T-cell (primary cell): ENCODE measurements around the gene TIE1. TPM values are rescaled to one million over a fixed set of nuclear protein-coding genes. Genes with fewer than 3 reads are reported as not detected.

Experiments used
- ATAC-seq, 4 experiments: fragments of 200-7000 bp in 3 of 4; fragments of 150-1000 bp in 1 of 4; cut with Tn5 transposase; replicated peaks in 1 of 4; 1 replicate in 3 of 4; 2 replicates in 1 of 4; pipeline ENCODE4 v1.10.0; 2021; ENCODE audit warnings: moderate library complexity in 3 of 4, mild to moderate bottlenecking in 2 of 4, moderate number of reproducible peaks in 1 of 4
- CTCF ChIA-PET, 2 donors: fragments of 300-600 bp; sonication (Branson Sonifier 250); formaldehyde crosslinking; loops; one replicate each; lab custom pipeline; 2022; ENCODE audit warnings: antibody characterized with exemption in 2 of 2; lab: Charles Lee
- POLR2A ChIA-PET, 2 donors: fragments of 300-600 bp; sonication (Branson Sonifier 250); formaldehyde crosslinking; loops; one replicate each; lab custom pipeline; 2022; ENCODE audit warnings: antibody characterized with exemption in 2 of 2; lab: Charles Lee
- DNase-seq, 35 experiments: peaks; one replicate each; pipeline versions ENCODE4 v3.0.0 to v3.0.0-alpha.2; 2013 to 2023
- H3K27ac ChIP-seq: one replicate; pipeline ENCODE4 v1.5.1; 2013; ENCODE audit warnings: low read length
- H3K27me3 ChIP-seq, 2 experiments: replicated peaks in 1 of 2; 1 replicate in 1 of 2; 2 replicates in 1 of 2; pipeline versions ENCODE4 v1.6.1 to v1.7.0; 2013; ENCODE audit warnings: low read length in 1 of 2, mixed read lengths in 1 of 2; ENCODE audit not compliant: control insufficient read depth in 2 of 2, insufficient read depth in 2 of 2; ENCODE audit errors: extremely low read depth in 1 of 2
- H3K36me3 ChIP-seq, 2 donors: 1 replicate in 1 of 2; 2 replicates in 1 of 2; pipeline versions ENCODE4 v1.6.1 to v1.7.0; 2013; ENCODE audit warnings: low read length in 1 of 2; ENCODE audit not compliant: control insufficient read depth in 2 of 2, insufficient read depth in 1 of 2; ENCODE audit errors: extremely low read depth in 1 of 2
- H3K4me1 ChIP-seq, 2 experiments: 1 replicate in 1 of 2; 2 replicates in 1 of 2; pipeline versions ENCODE4 v1.6.1 to v1.7.0; 2013; ENCODE audit warnings: low read length in 2 of 2, mixed read lengths in 1 of 2; ENCODE audit not compliant: insufficient read depth in 2 of 2, control insufficient read depth in 1 of 2; ENCODE audit errors: extremely low read depth in 1 of 2
- H3K4me3 ChIP-seq, 2 donors: 1 replicate in 1 of 2; 2 replicates in 1 of 2; pipeline versions ENCODE4 v1.5.1 to v1.7.0; 2013; ENCODE audit warnings: mild to moderate bottlenecking in 2 of 2, low read length in 1 of 2, moderate library complexity in 1 of 2; ENCODE audit not compliant: control insufficient read depth in 1 of 2; ENCODE audit errors: extremely low read depth in 1 of 2
- H3K9me3 ChIP-seq: 2 replicates; pipeline ENCODE4 v1.7.0; 2013
- H3K27ac Mint-ChIP-seq, 2 donors: one replicate each; pipeline ENCODE4 v1.8.0; 2020 to 2021; ENCODE audit warnings: mild to moderate bottlenecking in 2 of 2, mixed read lengths in 2 of 2
- H3K27me3 Mint-ChIP-seq, 2 donors: one replicate each; pipeline ENCODE4 v1.8.0; 2021 to 2022; ENCODE audit warnings: mixed read lengths in 2 of 2
- H3K36me3 Mint-ChIP-seq: one replicate; pipeline ENCODE4 v1.8.0; 2021; ENCODE audit warnings: mixed read lengths
- H3K4me1 Mint-ChIP-seq, 3 donors: one replicate each; pipeline ENCODE4 v1.8.0; 2020 to 2022; ENCODE audit warnings: mixed read lengths in 3 of 3, mild to moderate bottlenecking in 1 of 3
- H3K4me3 Mint-ChIP-seq, 3 donors: one replicate each; pipeline ENCODE4 v1.8.0; 2020 to 2022; ENCODE audit warnings: mild to moderate bottlenecking in 3 of 3, mixed read lengths in 3 of 3, moderate library complexity in 3 of 3
- H3K9me3 Mint-ChIP-seq, 3 donors: one replicate each; pipeline ENCODE4 v1.8.0; 2020 to 2022; ENCODE audit warnings: mixed read lengths in 3 of 3
- WGBS: methylation state at CpG from one replicate; pipeline ENCODE4 v1.1.5; 2013; ENCODE audit warnings: missing lambda C conversion rate; ENCODE audit not compliant: insufficient coverage; 5-methylcytosine and 5-hydroxymethylcytosine counted together
- total RNA-seq, 35 experiments: library from RNA in 6 of 35; stranded (reverse) in 6 of 35; fragments of 120-200 nt in 1 of 35; gene quantifications; one replicate each; pipeline versions ENCODE4 v1.2.1 to v1.2.4 and lab custom pipeline; 2013 to 2026

Gene TIE1
- total RNA-seq, 5 donors from 2014 or later (not counting 1 experiment from before 2014, with no cell fraction given), result 0.26 to 1.9 (median 0.32) TPM

DNA sequence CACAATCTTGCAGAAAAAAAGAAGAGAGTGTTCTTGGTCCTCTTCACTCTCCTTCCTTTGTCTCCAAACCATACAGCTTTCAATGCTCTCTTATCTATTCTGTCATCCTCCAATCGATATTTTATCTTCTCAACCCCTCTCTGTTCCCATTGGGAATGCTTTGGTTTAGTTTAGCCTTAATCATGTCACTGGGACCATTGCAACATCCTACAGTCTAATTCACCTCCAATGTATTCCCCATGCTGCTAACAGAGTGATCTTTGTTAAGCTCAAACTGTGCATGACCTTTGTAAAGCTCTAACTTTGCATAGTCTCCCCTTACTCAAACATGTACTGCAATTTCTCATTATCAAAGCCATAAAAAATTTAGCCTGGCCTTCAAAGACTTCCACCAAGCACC lies 39.8 kb downstream of the TIE1 start:
- no peaks in the 10 kb centered on the region for H3K36me3 Mint-ChIP-seq
- no peaks in the 10 kb centered on the region for H3K36me3 ChIP-seq
- CTCF ChIA-PET, result no interaction called here
- no peak overlapping the region for H3K27ac ChIP-seq
- no peaks in the 10 kb centered on the region for H3K4me1 ChIP-seq
- no peaks in the 10 kb centered on the region for H3K27me3 Mint-ChIP-seq
- no peak overlapping the region for H3K27ac Mint-ChIP-seq
- no peaks in the 10 kb centered on the region for H3K9me3 Mint-ChIP-seq
- WGBS, result 60% methylated on average over 1 of the region's 1 CpG
- POLR2A ChIA-PET, result no interaction called here
- no peak overlapping the region for H3K4me3 ChIP-seq
- no peaks in the 10 kb centered on the region for H3K4me1 Mint-ChIP-seq
- ATAC-seq (no peak), DNase-seq (no peak)
- peaks cover 0 to 10% of the 10 kb centered on the region in 2 experiments for H3K27me3 ChIP-seq
- no peak overlapping the region for H3K4me3 Mint-ChIP-seq
- H3K9me3 ChIP-seq, result no peaks in the 10 kb centered on the region

- peaks cover 0 to under 1% of the 10 kb centered on the region in 2 experiments for H3K4me1 ChIP-seq
- 96% methylated on average over 4 of the region's 4 CpGs for WGBS
- H3K36me3 ChIP-seq, result no peaks in the 10 kb centered on the region
- Mint-ChIP-seq H3K27me3 (no peaks in the 10 kb centered on the region), H3K27ac (no peak overlapping the region), H3K9me3 (no peaks in the 10 kb centered on the region), H3K36me3 (no peaks in the 10 kb centered on the region), H3K4me3 (no peak overlapping the region), H3K4me1 (peaks cover under 1 to 1% (median 1%) of the 10 kb centered on the region in 3 donors)
- H3K9me3 ChIP-seq, result no peaks in the 10 kb centered on the region
- H3K27ac ChIP-seq, result no peak overlapping the region
- DNase-seq, result no peak
- ATAC-seq, result no peak
- H3K27me3 ChIP-seq, result peaks cover 0 to 2% of the 10 kb centered on the region in 2 experiments
- ChIA-PET POLR2A (no interaction called here), CTCF (no interaction called here)
- no peak overlapping the region for H3K4me3 ChIP-seq
Measured at GRCh38 chr1:43344267-43344850, 43.6 kb downstream of the TIE1 start.

DNA sequence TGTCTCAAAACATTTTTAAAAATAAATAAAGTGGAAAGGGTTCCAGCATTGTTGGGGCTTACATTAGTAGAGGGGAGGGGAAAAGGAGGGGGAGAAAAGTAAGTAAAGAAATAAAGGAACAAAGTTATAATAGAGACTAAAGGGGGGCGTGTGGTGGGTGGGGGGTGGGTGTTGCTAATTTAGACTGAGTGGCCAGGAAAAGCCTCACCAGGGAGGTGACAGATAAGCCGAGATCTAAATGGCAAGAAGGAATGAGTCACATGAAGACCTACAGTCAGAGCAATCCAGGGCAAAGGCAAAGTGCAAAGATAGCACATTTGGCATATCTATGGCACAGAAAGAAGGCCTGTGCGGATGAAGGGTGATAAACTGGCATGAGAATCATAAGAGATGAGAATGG lies 44.3 kb downstream of the TIE1 start:
- H3K27me3 Mint-ChIP-seq, result no peaks in the 10 kb centered on the region
- ATAC-seq, result no peak
- Histone ChIP-seq H3K27ac (no peak overlapping the region), H3K27me3 (no peaks in the 10 kb centered on the region), H3K4me1 (peaks cover 0 to 5% of the 10 kb centered on the region in 2 experiments), H3K4me3 (no peak overlapping the region), H3K36me3 (no peaks in the 10 kb centered on the region), H3K9me3 (no peaks in the 10 kb centered on the region)
- H3K36me3 Mint-ChIP-seq, result no peaks in the 10 kb centered on the region
- ChIA-PET CTCF (no interaction called here), POLR2A (no interaction called here)
- peaks cover 4 to 7% (median 6%) of the 10 kb centered on the region in 3 donors for H3K4me1 Mint-ChIP-seq
- no peak for DNase-seq
- H3K27ac Mint-ChIP-seq, result no peak overlapping the region
- 90% methylated on average over 2 of the region's 3 CpGs for WGBS
- H3K4me3 Mint-ChIP-seq, result no peak overlapping the region
- H3K9me3 Mint-ChIP-seq, result no peaks in the 10 kb centered on the region

DNA sequence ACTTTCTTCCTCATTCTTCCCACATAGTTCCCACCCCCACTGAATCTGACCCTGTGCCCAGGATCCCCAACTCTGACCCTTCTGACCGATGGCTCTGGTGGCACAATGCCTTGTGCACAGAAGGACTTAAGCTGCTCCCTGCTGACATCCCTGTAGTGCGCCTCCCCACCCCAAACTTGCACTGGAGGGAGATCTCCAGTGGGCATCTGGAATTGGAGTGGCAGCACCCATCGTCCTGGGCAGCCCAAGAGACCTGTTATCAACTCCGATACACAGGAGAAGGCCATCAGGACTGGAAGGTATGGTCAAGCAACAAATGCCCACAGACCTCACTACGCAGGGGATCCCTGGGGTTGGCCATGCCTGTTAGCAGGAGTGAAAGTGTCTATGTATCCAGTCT lies 45.9 kb downstream of the TIE1 start:
- WGBS, result 92% methylated on average over 4 of the region's 5 CpGs
- H3K4me1 ChIP-seq, result peaks cover 0 to 5% of the 10 kb centered on the region in 2 experiments
- no peaks in the 10 kb centered on the region for H3K27me3 ChIP-seq
- CTCF ChIA-PET, result no interaction called here
- no peak overlapping the region for H3K27ac ChIP-seq
- POLR2A ChIA-PET, result interaction anchor here in 1 of 2 donors (0.6 kb wide), 1 partner anchor 11 kb away, joined by 3 read pairs; no protein-coding TSS in a partner anchor
- Mint-ChIP-seq H3K4me3 (no peak overlapping the region), H3K27me3 (no peaks in the 10 kb centered on the region), H3K4me1 (peaks cover 4 to 7% (median 6%) of the 10 kb centered on the region in 3 donors), H3K27ac (no peak overlapping the region), H3K9me3 (no peaks in the 10 kb centered on the region), H3K36me3 (no peaks in the 10 kb centered on the region)
- H3K9me3 ChIP-seq, result no peaks in the 10 kb centered on the region
- H3K4me3 ChIP-seq, result no peak overlapping the region
- DNase-seq (no peak), ATAC-seq (no peak)
- H3K36me3 ChIP-seq, result no peaks in the 10 kb centered on the region

DNA sequence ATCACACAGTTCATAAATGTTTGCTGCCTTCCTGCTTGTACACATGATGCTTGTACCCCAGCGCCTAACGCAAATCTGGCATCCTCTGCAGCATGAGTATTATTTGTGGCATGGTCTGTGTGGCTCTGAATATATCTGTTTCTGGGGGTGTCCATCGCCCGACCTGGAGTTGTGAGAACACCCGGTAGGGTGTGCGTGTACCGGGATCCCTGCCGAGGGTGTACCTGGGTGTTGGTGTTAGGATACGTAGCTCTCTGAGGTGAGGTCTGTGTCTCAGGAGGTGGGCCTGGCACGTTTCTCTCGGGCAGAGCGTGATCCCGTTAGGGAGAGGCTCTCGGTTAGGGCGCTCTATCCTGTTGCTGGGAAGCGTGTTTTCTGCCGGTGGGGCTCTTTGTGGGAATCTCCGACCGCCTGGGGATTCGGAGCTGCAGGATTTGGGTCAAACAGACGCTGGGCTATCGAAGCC lies 47.6 kb downstream of the TIE1 start:
- no peaks in the 10 kb centered on the region for H3K27me3 Mint-ChIP-seq
- Histone ChIP-seq H3K36me3 (no peaks in the 10 kb centered on the region), H3K9me3 (no peaks in the 10 kb centered on the region), H3K27ac (peak overlapping the region; percentile 89), H3K4me3 (peak overlapping the region in 1 of 2 donors; percentile 51), H3K4me1 (peaks cover 0 to 5% of the 10 kb centered on the region in 2 experiments), H3K27me3 (no peaks in the 10 kb centered on the region)
- peaks cover 4 to 15% (median 6%) of the 10 kb centered on the region in 3 donors for H3K4me1 Mint-ChIP-seq
- H3K9me3 Mint-ChIP-seq, result no peaks in the 10 kb centered on the region
- ATAC-seq (no peak), DNase-seq (no peak)
- 92% methylated on average over 20 of the region's 22 CpGs for WGBS
- H3K4me3 Mint-ChIP-seq, result peak overlapping the region; percentile 7 to 70 (median 14)
- H3K27ac Mint-ChIP-seq, result peak overlapping the region in 1 of 2 donors; percentile 62
- POLR2A ChIA-PET, result no interaction called here
- CTCF ChIA-PET, result interaction anchor here in 1 of 2 donors (0.6 kb wide), 1 partner anchor 202 kb away, joined by 4 read pairs; no protein-coding TSS in a partner anchor
- H3K36me3 Mint-ChIP-seq, result no peaks in the 10 kb centered on the region

- peaks cover 0 to 5% of the 10 kb centered on the region in 2 experiments for H3K4me1 ChIP-seq
- Mint-ChIP-seq H3K27me3 (no peaks in the 10 kb centered on the region), H3K27ac (peak overlapping the region; percentile 77 to 81), H3K9me3 (no peaks in the 10 kb centered on the region), H3K4me1 (peaks cover 4 to 15% (median 6%) of the 10 kb centered on the region in 3 donors), H3K36me3 (no peaks in the 10 kb centered on the region), H3K4me3 (peak overlapping the region; percentile 70 to 77 (median 76))
- ATAC-seq (peak; percentile 71 to 90 (median 82)), DNase-seq (peak; percentile 29 to 87 (median 66))
- peak overlapping the region; percentile 89 for H3K27ac ChIP-seq
- CTCF ChIA-PET, result interaction anchor here in 1 of 2 donors (0.6 kb wide), 1 partner anchor 201 kb away, joined by 4 read pairs; no protein-coding TSS in a partner anchor
- 58% methylated on average over 68 of the region's 72 CpGs for whole genome bisulfite sequencing
- H3K27me3 ChIP-seq, result no peaks in the 10 kb centered on the region
- no peaks in the 10 kb centered on the region for H3K9me3 ChIP-seq
- POLR2A ChIA-PET, result no interaction called here
- H3K36me3 ChIP-seq, result no peaks in the 10 kb centered on the region
- H3K4me3 ChIP-seq, result peak overlapping the region in 1 of 2 donors; percentile 51
Measured at GRCh38 chr1:43348809-43349593, 48.2 kb downstream of the TIE1 start.
